HG02981 (cell line): ENCODE results near the gene TAX1BP1.

Experiments
- ATAC-seq: cut with Tn5 transposase; IDR thresholded peaks from one replicate; pipeline ENCODE4 v1.9.1; 2021; ENCODE audit warnings: mild to moderate bottlenecking, moderate library complexity; ENCODE audit not compliant: unreplicated experiment

The TAX1BP1 gene

DNA sequence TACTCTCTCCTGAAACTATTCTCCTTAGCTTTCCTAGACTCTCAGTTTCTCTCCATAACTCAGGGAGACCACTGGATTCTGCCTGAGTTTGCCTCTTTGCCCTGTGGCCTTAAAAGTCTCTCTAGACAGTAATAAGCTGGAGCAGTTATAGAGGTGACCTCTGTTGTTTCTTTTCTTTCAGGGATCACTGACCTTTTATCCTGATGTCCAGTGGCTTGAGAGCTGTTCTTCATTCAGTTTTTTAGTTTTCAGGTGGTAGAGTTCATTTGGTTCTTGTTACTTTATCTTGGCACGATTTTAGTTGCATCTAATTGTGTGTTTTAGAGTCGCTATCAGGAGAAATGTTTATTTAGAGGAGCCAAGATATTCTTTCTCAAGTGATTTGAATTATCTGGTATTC lies 37.7 kb downstream of the TAX1BP1 start:
- no peak for ATAC-seq

DNA sequence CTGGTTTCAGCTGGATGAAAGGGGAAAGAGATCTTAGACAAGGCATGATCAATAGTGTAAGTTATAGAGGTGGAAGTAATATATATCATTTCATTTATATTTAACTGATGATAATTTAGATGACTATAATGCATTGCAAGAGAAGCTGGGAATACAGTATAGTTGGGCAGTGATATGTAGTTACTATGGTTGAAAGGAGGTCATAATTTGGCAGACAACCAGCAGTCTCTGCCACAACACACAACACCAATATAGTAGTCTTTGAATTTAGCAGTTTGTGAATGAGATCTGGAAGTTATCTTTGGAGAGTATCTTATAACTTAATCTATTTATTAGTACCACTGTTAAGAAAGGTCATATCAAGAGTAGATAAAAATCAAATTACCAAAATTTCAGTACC lies 39.9 kb downstream of the TAX1BP1 start:
- ATAC-seq: no peak

DNA sequence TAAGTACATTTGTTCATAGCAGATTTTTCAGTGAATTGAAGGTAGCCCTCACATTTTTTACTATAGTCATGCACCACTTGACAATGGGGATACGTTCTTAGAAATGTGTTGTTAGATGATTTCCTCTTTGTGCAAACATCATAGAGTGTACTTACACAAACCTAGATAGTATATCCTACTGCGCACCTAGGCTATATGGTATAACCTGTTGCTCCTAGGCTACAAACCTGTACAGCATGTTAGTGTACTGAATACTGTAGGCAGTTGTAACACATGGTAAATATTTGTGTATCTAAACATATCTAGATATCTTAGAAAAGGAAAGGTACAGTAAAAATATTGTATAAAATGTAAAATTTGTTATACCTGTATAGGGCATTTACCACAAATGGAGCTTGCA lies 41.2 kb downstream of the TAX1BP1 start:
- ATAC-seq: no peak

DNA sequence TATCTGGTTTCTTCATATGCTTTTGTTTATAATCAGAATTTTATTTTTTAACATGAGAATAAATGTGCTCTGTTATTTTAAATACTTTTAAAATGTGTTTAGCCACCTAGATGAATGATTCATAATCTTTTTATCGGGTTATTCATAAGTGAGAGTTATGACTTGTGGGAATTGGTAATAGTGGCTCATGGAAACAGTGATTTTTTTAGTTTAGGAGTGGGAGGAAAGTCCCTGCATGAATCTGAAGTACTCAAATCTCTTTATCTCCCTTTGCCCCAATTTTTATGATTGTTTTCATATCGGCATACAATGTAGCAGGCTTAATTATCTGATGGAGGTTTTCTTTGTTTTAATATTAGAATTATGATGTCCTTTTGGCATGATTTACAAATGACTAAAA lies 42.9 kb downstream of the TAX1BP1 start:
- no peak for ATAC-seq

DNA sequence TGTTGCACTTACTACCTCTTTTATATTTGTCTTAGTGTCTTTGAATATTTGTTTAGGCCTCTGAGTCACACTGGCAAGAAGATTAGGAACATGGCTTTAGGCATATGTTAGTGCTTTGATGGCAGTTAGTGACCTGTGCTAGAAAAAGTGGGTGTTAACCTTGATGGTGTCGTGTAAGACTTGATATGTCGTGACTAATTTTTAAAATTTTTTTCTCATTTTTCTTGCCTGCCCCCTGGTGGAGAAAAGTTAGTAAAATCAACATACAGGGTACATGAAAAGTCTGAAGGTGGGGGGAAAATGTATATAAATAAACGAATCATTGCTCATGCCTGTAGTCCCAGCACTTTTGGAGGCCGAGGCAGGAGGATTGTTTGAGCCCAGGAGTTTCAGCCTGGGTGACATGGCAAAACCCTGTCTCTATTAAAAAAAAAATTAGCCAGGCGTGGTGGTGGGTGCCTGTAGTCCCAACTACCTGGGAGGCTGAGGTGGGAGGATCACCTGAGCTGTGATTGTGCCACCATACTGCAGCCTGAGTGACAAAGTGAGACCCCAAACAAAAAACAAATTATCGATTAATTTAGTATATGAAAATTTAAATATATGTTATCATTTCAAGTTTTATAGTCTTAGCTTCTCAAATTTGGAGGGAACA lies 44.6 kb downstream of the TAX1BP1 start:
- no peak for ATAC-seq

DNA sequence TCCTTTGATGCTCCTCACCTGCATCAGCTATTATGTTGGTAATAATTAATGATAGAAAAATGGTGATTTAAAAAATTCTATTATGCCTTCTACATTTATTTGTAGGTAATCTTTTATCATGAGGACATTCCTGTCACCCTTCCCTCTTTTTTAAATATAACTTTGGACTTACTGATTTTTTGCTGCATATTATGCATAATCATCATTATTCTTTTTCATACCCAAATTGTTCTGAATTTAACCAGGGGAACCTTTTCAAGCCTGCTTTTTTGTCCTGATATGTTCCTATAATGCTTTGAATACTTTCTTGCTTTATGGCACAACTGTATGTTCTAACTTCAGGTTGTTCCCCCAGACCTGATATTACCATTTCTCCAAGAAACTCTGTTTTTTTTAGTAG lies 48.5 kb downstream of the TAX1BP1 start:
- ATAC-seq: no peak

DNA sequence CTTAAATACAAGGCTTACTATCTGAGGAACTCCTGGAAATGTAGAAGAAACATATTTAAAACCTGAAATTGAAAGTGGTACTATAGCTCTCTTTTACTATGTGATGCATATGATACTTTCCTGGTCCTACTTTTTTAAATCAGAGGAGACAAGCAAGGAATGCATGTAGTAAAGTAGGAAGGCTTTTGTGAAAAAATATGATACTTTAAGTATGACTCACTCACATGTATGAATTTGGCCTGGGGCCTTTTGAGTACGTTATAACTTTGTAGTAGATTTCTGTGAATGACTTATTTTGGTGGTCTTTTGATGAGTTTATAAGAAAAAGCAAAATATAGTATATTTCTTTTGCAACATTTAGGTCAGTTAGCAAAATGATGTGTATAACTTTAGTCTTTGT lies 53.8 kb downstream of the TAX1BP1 start:
- ATAC-seq: no peak

DNA sequence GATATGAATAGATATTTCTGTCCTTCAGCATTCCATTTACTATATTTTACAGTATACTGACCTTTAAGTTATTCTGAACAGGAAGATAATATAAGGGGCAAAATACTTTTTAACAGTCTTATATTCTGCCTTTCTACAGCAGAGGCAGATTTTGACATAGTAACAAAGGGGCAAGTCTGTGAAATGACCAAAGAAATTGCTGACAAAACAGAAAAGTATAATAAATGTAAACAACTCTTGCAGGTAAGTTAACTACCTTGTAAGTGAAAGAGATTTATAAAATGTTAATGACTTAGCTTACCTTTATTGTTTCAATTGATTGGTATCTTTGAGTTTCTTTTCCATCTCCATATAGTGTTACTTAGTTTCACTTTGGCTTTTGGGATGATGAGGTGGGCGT lies 56.0 kb downstream of the TAX1BP1 start:
- ATAC-seq: no peak

DNA sequence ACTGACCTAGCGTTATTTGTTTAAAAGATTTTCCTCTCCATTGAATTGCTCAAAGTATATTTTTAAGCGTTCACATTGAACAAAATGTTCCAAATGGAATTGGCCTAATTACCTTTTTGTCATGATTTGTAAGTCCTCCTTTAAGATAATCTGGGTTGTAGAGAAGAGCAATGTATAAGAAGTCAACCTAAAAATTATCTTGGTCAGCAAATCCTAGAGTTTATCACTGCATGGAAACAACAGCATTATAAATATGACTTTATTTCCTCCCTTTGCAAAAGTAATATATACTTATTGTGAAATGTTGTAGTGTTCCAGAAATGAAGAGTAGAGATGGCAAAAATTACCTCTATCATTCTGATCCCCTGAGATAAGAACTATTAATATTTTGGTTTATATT lies 59.2 kb downstream of the TAX1BP1 start:
- no peak for ATAC-seq

DNA sequence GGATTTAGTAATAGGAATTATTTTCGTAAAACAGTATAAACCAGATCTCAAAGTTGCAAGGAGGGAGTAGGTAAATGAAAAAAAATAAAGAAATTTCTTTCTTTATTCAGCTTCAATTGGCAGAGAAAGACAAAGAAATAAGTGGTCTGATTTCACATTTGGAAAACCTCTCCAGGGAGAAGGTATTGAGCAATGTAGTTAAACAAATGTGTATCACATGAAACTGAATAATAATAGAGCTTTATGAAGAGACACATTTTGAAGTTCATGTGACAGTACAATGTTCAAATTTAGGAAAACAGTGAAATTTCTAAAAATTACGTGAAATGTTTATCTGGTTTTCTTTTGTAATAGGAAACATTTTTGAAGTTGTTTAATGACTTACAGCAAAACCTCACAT lies 63.0 kb downstream of the TAX1BP1 start:
- no peak for ATAC-seq

DNA sequence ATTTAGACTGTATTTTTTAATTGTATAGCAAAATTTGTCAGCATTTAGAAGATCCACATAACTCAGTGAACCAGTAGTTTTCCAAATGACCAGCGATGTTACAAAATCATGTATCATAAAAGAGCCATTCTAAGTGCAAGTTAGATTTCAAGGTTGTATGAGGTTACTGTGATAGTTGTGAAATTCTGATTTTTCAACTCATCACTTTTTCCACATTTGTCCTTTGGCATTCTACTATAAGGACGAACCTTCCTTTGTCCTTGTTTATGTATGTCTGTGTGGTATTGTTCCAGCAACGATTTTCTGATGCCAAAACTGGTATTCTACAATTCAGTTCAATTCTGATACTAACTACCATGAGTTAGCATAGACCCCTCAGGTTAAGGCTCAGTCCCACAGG lies 64.2 kb downstream of the TAX1BP1 start:
- no peak for ATAC-seq

DNA sequence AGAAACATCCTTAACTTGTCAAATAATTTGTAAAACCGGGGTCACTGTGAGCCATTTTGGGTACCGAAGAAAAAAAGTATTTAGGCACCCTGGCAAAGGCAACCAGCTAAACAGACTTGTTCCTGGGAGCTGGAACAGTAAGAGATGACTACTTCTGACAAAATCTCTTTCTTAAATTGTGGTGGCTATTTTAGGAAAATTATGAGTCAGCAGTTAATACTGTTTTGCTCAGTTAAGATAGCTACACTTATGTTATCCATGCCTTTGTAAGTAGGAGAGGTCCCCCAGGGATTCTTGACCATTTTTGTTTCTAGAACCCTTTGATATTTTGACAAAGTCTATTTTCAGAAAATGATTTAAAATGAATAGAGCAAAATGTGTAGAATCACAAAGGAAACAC lies 68.7 kb downstream of the TAX1BP1 start:
- ATAC-seq: no peak

DNA sequence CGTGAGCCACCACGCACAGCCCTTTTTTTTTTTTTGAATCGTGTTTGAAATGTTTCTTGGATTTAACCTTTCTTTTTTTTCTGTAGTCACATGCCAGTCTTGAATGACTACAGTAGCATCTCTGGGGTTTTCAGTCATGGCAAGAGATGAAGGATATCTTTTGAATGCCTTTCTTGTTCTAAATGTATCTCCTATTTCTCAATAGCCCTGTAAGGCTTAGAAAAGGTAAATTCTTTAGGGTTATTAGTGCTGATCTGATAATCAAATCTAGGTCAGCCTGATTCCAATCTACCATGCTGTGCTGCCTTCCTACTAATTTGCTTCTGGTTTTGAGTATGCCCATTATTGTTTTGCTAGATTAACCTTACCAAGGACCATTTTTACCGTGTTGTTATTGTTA lies 70.2 kb downstream of the TAX1BP1 start:
- no peak for ATAC-seq

DNA sequence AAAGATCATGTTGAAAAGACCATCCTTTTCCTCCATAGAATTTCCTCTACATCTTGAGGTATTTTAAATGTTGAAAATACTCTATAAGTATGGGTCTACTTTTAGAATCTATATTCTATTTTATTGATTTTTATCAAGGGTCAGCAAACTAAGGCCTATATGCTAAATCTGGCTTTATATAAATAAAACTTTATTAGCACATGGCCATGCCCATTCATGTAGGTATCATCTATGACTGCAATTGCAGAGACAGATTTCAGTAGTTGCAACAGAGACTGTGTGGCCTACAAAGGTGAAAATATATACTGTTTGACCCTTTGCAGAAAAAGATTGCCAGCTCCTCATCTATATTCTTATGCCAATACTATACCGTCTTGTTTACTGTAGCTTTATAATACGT lies 72.7 kb downstream of the TAX1BP1 start:
- ATAC-seq: no peak

DNA sequence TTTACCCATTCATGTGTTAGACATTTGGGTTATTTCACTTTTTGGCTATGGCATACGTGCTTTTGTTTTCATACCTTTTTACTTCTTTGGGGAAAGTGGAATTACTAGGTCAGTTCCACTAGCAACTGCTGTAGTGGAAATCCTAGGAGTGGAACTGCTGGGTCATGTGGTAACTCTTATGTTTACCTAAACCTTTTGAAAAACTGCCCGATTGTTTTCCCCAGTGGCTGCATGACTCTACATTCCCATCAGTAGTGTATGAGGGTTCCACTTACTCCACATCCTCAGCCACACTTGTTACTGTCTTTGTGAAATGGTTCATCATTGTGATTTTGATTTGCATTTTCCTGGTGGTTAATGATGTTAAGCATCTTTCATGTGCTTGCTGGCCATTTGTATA lies 82.3 kb downstream of the TAX1BP1 start:
- no peak for ATAC-seq

DNA sequence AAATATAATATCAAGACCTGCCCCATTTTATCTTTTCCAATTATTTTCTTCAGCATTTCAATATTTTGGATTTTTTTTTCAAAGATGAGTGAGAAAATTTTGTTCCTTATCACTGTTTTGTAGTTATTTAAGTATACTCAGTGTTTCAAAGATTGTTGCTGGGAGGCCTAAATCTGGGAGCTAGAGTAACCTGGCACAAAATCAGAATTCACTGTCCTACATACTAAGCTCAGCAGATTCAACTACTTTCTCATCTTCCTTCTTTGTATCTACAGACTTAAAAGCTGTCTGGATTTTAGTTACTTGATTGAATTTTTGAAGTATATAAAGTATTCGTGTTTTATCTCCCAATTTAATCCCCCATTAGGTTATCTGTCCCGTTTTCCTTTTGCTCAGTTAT lies 85.9 kb downstream of the TAX1BP1 start:
- ATAC-seq: no peak

DNA sequence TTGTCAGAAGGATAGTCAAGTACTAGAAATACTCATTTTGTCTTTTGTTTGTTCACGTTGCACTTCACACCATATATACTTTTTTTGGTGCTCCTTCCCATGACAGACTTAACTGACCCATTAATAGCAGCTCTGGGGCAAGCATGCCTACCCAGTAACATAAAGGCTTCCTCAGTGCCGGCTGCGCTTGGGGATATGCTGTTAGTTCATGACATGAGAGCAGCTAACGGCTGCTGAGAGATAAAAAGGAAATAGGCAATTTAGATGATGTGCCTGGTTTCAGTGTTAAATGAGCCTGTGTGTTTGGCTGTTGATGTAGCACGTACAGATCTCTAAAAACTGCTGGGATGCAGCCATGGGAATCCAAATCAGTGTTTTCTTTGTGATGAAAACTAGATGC lies 86.4 kb downstream of the TAX1BP1 start:
- ATAC-seq: no peak

DNA sequence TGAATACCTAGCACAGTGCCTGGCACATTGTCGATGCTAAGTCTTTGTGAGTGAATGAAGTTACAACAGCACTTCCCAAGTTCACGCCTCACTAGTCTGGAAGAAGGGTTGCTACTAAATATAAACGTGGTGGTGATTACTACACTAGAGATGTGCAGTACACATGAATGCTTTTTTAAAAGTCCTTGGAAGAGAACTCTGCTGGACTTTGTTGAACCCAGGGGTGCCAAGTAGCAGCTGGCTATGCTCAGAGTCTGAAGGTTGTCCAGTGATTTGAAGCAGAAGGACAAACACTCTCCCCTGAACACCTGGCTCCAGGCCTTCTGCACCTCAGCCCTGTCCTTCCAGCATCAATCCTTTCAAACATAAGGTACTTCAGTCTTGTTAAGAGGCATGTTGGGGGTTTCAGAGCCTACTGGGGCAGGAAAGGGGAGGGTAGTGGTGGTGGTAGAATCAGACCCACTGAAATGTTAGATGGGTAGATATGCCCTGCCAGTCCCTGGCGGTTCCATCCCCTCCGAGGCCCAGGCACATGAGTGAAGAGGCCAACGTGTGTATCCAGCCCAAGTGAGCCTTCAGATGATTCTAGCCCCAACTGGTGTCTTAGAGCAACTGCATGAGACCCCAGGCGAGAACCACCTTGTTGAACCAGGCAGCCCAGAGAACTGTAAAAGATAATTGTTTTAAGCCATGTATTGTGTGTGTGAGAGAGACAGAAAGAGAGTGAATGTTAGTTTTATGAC lies 94.4 kb downstream of the TAX1BP1 start:
- ATAC-seq: no peak

DNA sequence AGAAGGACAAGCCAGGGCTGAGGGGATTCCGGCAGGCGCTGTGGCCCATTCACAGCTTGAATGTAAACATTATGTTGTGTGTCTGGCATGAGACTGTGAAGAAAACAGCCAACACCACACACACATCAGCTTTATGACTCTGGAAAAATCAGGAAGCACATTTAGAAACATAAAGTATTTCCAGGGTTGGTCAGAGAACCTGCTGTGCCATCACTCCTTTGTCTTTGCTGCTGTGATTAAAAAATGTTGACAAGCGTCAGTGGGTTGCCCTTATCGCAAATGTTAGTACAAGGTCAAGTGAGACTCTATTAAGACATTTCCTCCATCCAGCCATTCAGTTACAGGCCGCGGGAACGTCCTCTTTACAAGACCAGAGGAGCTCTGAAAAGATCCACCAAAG lies 95.4 kb downstream of the TAX1BP1 start:
- ATAC-seq: no peak

DNA sequence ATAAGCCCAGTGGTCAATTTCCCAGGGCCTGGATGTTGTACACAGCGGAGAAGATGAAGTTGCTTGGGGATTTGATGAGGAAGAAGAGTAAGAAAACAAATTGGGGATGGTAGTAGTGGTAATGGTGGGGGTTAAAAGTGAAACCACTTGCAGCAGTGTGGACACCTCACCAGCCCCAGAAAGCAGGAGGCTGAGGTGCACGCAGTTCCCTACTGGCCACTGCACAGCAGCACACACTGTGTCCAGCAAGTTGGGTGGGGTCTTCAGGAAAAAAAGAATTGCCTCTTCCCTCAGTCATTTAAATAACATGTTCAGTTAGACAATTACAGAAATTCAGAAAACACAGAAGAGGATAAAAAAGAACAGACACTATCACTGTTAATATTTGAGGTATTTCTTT lies 96.6 kb downstream of the TAX1BP1 start:
- ATAC-seq: no peak

DNA sequence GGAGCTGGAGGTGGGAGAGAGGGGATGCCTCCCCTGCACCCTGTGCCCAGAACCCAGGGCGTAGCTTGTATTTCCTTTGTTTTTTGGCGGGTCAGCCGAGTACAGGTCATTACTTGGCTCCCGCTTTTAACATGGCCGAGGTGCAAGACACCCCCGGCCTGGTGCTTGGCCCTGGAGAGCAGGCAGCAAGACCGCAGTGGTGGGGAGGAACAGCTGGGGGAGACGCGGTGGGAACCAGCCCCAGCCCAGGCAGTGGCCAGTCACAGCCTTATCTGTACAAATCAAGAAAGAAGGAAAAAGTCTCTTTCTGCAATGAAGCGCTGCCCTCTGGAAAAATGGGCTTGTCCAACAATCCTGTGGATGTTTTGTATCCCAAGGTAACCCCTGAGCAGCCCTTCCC lies 99.1 kb downstream of the TAX1BP1 start:
- no peak for ATAC-seq

DNA sequence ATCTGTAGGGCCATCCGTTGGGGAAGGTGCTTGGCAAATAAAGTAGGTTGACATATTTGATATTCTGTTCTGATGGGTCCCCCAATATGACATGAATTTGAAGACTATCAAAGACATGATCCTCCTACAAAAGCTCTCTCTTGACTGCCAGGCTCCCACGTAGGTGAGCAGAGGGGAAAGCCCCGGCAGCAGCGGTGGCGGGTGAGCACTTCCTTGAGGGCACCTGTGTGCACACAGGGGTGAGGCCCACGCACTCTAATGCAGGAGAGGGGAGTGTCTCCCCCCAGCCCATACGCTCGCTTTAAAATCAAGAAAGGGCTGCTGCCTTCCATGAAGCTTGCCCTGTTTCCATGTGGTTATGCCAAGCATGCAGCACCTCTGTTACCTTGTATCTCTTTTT lies 100.4 kb downstream of the TAX1BP1 start:
- no peak for ATAC-seq
